Measurements from ENCODE around the gene PTF1A. TPM values are rescaled to one million over a fixed set of nuclear protein-coding genes. Genes with fewer than 3 reads are reported as not detected.

PTF1A gene
- polyA plus RNA-seq, 1 donor from 2014 or later: not detected

- Histone ChIP-seq H2AFZ (ENCODE audit: low read depth, low read length) (no peak overlapping the region), H3K4me2 (ENCODE audit: low read length) (no peak overlapping the region), H3K9me3 (ENCODE audit: low read length) (no peaks in the 10 kb centered on the region), H3K9ac (ENCODE audit: low read length) (no peak overlapping the region), H3K4me3 (ENCODE audit: low read length) (no peak overlapping the region), H4K20me1 (ENCODE audit: insufficient read depth) (no peaks in the 10 kb centered on the region), H3F3A (ENCODE audit: insufficient read depth, low read length, poor library complexity, severe bottlenecking) (no peaks in the 10 kb centered on the region), H3K27ac (ENCODE audit: low read length) (no peak overlapping the region), H3K9me2 (ENCODE audit: insufficient read depth, low read length) (no peaks in the 10 kb centered on the region), H3K36me3 (ENCODE audit: insufficient read depth, low read length) (no peaks in the 10 kb centered on the region), H3K27me3 (ENCODE audit: insufficient read depth, low read depth, low read length) (peaks cover 79% of the 10 kb centered on the region), H3K79me2 (replicated peaks; ENCODE audit: insufficient read depth, low read length) (no peaks in the 10 kb centered on the region)
- TF ChIP-seq RAD21 (conservative IDR thresholded peaks at IDR 0.05) (no peak), TAF1 (IDR thresholded peaks at IDR 0.05; ENCODE audit: low read depth) (no peak), REST (IDR thresholded peaks at IDR 0.05; ENCODE audit: borderline replicate concordance) (no peak), MXI1 (conservative IDR thresholded peaks at IDR 0.05; ENCODE audit: poor library complexity, severe bottlenecking) (no peak), EP300 (conservative IDR thresholded peaks at IDR 0.05; ENCODE audit: poor library complexity, severe bottlenecking) (no peak), POLR2AphosphoS5 (IDR thresholded peaks at IDR 0.05) (no peak), SMC3 (conservative IDR thresholded peaks at IDR 0.05; ENCODE audit: poor library complexity) (no peak), CTCF (IDR thresholded peaks at IDR 0.05; ENCODE audit: poor library complexity, severe bottlenecking) (no peak), EZH2 (IDR thresholded peaks at IDR 0.05; ENCODE audit: borderline replicate concordance, insufficient read depth, low read length, poor library complexity, severe bottlenecking) (no peak)
These were observed 11.5 kb downstream of the PTF1A start for GRCh38 chr10:23203369-23204325.

- Histone ChIP-seq H3K79me2 (replicated peaks; ENCODE audit: insufficient read depth, low read length) (no peaks in the 10 kb centered on the region), H3K9ac (ENCODE audit: low read length) (no peak overlapping the region), H3K27ac (ENCODE audit: low read length) (no peak overlapping the region), H3F3A (ENCODE audit: insufficient read depth, low read length, poor library complexity, severe bottlenecking) (no peaks in the 10 kb centered on the region), H3K9me3 (ENCODE audit: low read length) (no peaks in the 10 kb centered on the region), H3K36me3 (ENCODE audit: insufficient read depth, low read length) (no peaks in the 10 kb centered on the region), H3K27me3 (ENCODE audit: insufficient read depth, low read depth, low read length) (peaks cover 68% of the 10 kb centered on the region), H2AFZ (ENCODE audit: low read depth, low read length) (no peak overlapping the region), H4K20me1 (ENCODE audit: insufficient read depth) (no peaks in the 10 kb centered on the region), H3K9me2 (ENCODE audit: insufficient read depth, low read length) (no peaks in the 10 kb centered on the region), H3K4me3 (ENCODE audit: low read length) (no peak overlapping the region), H3K4me2 (ENCODE audit: low read length) (no peak overlapping the region)
- no peak for TF ChIP-seq EP300 (conservative IDR thresholded peaks at IDR 0.05; ENCODE audit: poor library complexity, severe bottlenecking)
- no peak for TF ChIP-seq RAD21 (conservative IDR thresholded peaks at IDR 0.05)
- TF ChIP-seq EZH2 (IDR thresholded peaks at IDR 0.05; ENCODE audit: borderline replicate concordance, insufficient read depth, low read length, poor library complexity, severe bottlenecking): no peak
- no peak for TF ChIP-seq CTCF (IDR thresholded peaks at IDR 0.05; ENCODE audit: poor library complexity, severe bottlenecking)
- TF ChIP-seq POLR2AphosphoS5 (IDR thresholded peaks at IDR 0.05): no peak
- TF ChIP-seq TAF1 (IDR thresholded peaks at IDR 0.05; ENCODE audit: low read depth): no peak
These were observed 12.7 kb downstream of the PTF1A start for GRCh38 chr10:23204773-23205172.

Data from neural cell (in vitro differentiated cells).